HAP-1 (cell line): Measurements from ENCODE around the gene PHACTR1.
"Not testable (repeated sequence)": the region's sequence is repeated elsewhere in the genome, so short reads cannot be mapped to it uniquely, and the experiment has no call there.

ENCODE experiments used
- DNase-seq, 2 experiments: peaks; one replicate each; pipeline ENCODE4 v3.0.0-alpha.2; 2016 to 2020; ENCODE audit warnings: low spot score in 2 of 2
- H3K27me3 ChIP-seq: fragments of 250-450 bp; sonication (Bioruptor Pico); 2 replicates; pipeline ENCODE4 v1.5.1; 2020; ENCODE audit warnings: low read depth, mild to moderate bottlenecking, moderate library complexity
- H3K36me3 ChIP-seq: fragments of 250-450 bp; sonication (Bioruptor Pico); replicated peaks from 2 replicates; pipeline ENCODE4 v1.5.1; 2020; ENCODE audit warnings: mild to moderate bottlenecking
- H3K4me1 ChIP-seq: fragments of 250-450 bp; sonication (Bioruptor Pico); 2 replicates; pipeline ENCODE4 v1.5.1; 2020; ENCODE audit warnings: mild to moderate bottlenecking
- H3K4me3 ChIP-seq: fragments of 250-450 bp; sonication (Bioruptor Pico); 2 replicates; pipeline ENCODE4 v1.5.1; 2020; ENCODE audit warnings: mild to moderate bottlenecking, moderate library complexity
- H3K9me3 ChIP-seq: fragments of 250-450 bp; sonication (Bioruptor Pico); 2 replicates; pipeline ENCODE4 v1.5.1; 2020; ENCODE audit warnings: mild to moderate bottlenecking, moderate library complexity
- in situ Hi-C: fragments of 300-500 bp; cut with MboI; formaldehyde crosslinking; loops from 3 replicates; pipeline ENCODE4 v1.14.3; 2020; ENCODE audit warnings: low sequenced_read_pairs, inconsistent platforms, mixed read lengths

Gene PHACTR1

GRCh38 chr6:13139119-13139518 is 422.6 kb downstream of the PHACTR1 start:
- Histone ChIP-seq H3K27me3 (no peaks in the 10 kb centered on the region), H3K4me3 (no peak overlapping the region), H3K4me1 (no peaks in the 10 kb centered on the region), H3K36me3 (no peaks in the 10 kb centered on the region), H3K9me3 (no peaks in the 10 kb centered on the region)
- in situ Hi-C loops = no loop called here
- no peak for DNase-seq

- in situ Hi-C loops = no loop called here
- DNase-seq = no peak
- Histone ChIP-seq H3K9me3 (no peaks in the 10 kb centered on the region), H3K36me3 (no peaks in the 10 kb centered on the region), H3K4me1 (no peaks in the 10 kb centered on the region), H3K27me3 (no peaks in the 10 kb centered on the region), H3K4me3 (no peak overlapping the region)
Measured at GRCh38 chr6:13140980-13141379, 424.4 kb downstream of the PHACTR1 start.

GRCh38 chr6:13141387-13141786 is 424.8 kb downstream of the PHACTR1 start:
- DNase-seq = no peak
- H3K4me1 ChIP-seq = no peaks in the 10 kb centered on the region
- H3K4me3 ChIP-seq = no peak overlapping the region
- in situ Hi-C loops = no loop called here
- no peaks in the 10 kb centered on the region for H3K36me3 ChIP-seq
- no peaks in the 10 kb centered on the region for H3K27me3 ChIP-seq
- H3K9me3 ChIP-seq = no peaks in the 10 kb centered on the region

GRCh38 chr6:13142611-13143010 is 426.0 kb downstream of the PHACTR1 start:
- Histone ChIP-seq H3K27me3 (no peaks in the 10 kb centered on the region), H3K36me3 (no peaks in the 10 kb centered on the region), H3K4me3 (no peak overlapping the region), H3K4me1 (no peaks in the 10 kb centered on the region), H3K9me3 (no peaks in the 10 kb centered on the region)
- no peak for DNase-seq
- in situ Hi-C loops = no loop called here

- no peak for DNase-seq
- in situ Hi-C loops = no loop called here
- Histone ChIP-seq H3K27me3 (no peaks in the 10 kb centered on the region), H3K9me3 (no peaks in the 10 kb centered on the region), H3K36me3 (no peaks in the 10 kb centered on the region), H3K4me1 (no peaks in the 10 kb centered on the region), H3K4me3 (no peak overlapping the region)
Measured at GRCh38 chr6:13146442-13146841, 429.9 kb downstream of the PHACTR1 start.

GRCh38 chr6:13147376-13147775 is 430.8 kb downstream of the PHACTR1 start:
- H3K27me3 ChIP-seq = no peaks in the 10 kb centered on the region
- no peak overlapping the region for H3K4me3 ChIP-seq
- in situ Hi-C loops = no loop called here
- no peaks in the 10 kb centered on the region for H3K36me3 ChIP-seq
- no peak for DNase-seq
- H3K4me1 ChIP-seq = no peaks in the 10 kb centered on the region
- H3K9me3 ChIP-seq = no peaks in the 10 kb centered on the region

- Histone ChIP-seq H3K36me3 (no peaks in the 10 kb centered on the region), H3K27me3 (no peaks in the 10 kb centered on the region), H3K4me1 (no peaks in the 10 kb centered on the region), H3K4me3 (no peak overlapping the region), H3K9me3 (no peaks in the 10 kb centered on the region)
- in situ Hi-C loops = no loop called here
- no peak for DNase-seq
Measured at GRCh38 chr6:13147782-13148181, 431.2 kb downstream of the PHACTR1 start.

- no peak overlapping the region for H3K4me3 ChIP-seq
- no peaks in the 10 kb centered on the region for H3K9me3 ChIP-seq
- in situ Hi-C loops = no loop called here
- DNase-seq = no peak
- H3K36me3 ChIP-seq = no peaks in the 10 kb centered on the region
- no peaks in the 10 kb centered on the region for H3K27me3 ChIP-seq
- H3K4me1 ChIP-seq = no peaks in the 10 kb centered on the region
Measured at GRCh38 chr6:13152764-13153163, 436.2 kb downstream of the PHACTR1 start.

GRCh38 chr6:13156381-13156780 is 439.8 kb downstream of the PHACTR1 start:
- no peaks in the 10 kb centered on the region for H3K27me3 ChIP-seq
- no peak for DNase-seq
- in situ Hi-C loops = no loop called here

GRCh38 chr6:13157293-13157692 is 440.7 kb downstream of the PHACTR1 start:
- Histone ChIP-seq H3K27me3 (no peaks in the 10 kb centered on the region), H3K36me3 (no peaks in the 10 kb centered on the region), H3K4me1 (no peaks in the 10 kb centered on the region), H3K4me3 (no peak overlapping the region), H3K9me3 (no peaks in the 10 kb centered on the region)
- no peak for DNase-seq
- in situ Hi-C loops = no loop called here

More at GRCh38 chr6:13156381-13156780, 439.8 kb downstream of the PHACTR1 start:
- H3K36me3 ChIP-seq = no peaks in the 10 kb centered on the region
- H3K4me1 ChIP-seq = no peaks in the 10 kb centered on the region
- no peak overlapping the region for H3K4me3 ChIP-seq
- no peaks in the 10 kb centered on the region for H3K9me3 ChIP-seq

- Histone ChIP-seq H3K9me3 (no peaks in the 10 kb centered on the region), H3K36me3 (no peaks in the 10 kb centered on the region), H3K4me3 (no peak overlapping the region), H3K27me3 (no peaks in the 10 kb centered on the region), H3K4me1 (no peaks in the 10 kb centered on the region)
- in situ Hi-C loops = no loop called here
- DNase-seq = no peak
Measured at GRCh38 chr6:13159300-13159699, 442.7 kb downstream of the PHACTR1 start.

- H3K4me3 ChIP-seq, in situ Hi-C loops, H3K4me1 ChIP-seq, H3K36me3 ChIP-seq, DNase-seq, H3K9me3 ChIP-seq, H3K27me3 ChIP-seq: not testable (repeated sequence)
Measured at GRCh38 chr6:13159822-13160221, 443.3 kb downstream of the PHACTR1 start.

GRCh38 chr6:13163161-13163944 is 446.8 kb downstream of the PHACTR1 start:
- Histone ChIP-seq H3K9me3 (no peaks in the 10 kb centered on the region), H3K4me1 (no peaks in the 10 kb centered on the region), H3K4me3 (no peak overlapping the region), H3K36me3 (no peaks in the 10 kb centered on the region), H3K27me3 (no peaks in the 10 kb centered on the region)
- no peak for DNase-seq
- in situ Hi-C loops = no loop called here

GRCh38 chr6:13164291-13164690 is 447.7 kb downstream of the PHACTR1 start:
- no peaks in the 10 kb centered on the region for H3K9me3 ChIP-seq
- no peak for DNase-seq
- H3K36me3 ChIP-seq = no peaks in the 10 kb centered on the region
- no peaks in the 10 kb centered on the region for H3K27me3 ChIP-seq
- H3K4me3 ChIP-seq = no peak overlapping the region
- H3K4me1 ChIP-seq = no peaks in the 10 kb centered on the region
- in situ Hi-C loops = no loop called here
